Measurements from ENCODE around the gene RFX8.

- TF ChIP-seq, protein P1, sequence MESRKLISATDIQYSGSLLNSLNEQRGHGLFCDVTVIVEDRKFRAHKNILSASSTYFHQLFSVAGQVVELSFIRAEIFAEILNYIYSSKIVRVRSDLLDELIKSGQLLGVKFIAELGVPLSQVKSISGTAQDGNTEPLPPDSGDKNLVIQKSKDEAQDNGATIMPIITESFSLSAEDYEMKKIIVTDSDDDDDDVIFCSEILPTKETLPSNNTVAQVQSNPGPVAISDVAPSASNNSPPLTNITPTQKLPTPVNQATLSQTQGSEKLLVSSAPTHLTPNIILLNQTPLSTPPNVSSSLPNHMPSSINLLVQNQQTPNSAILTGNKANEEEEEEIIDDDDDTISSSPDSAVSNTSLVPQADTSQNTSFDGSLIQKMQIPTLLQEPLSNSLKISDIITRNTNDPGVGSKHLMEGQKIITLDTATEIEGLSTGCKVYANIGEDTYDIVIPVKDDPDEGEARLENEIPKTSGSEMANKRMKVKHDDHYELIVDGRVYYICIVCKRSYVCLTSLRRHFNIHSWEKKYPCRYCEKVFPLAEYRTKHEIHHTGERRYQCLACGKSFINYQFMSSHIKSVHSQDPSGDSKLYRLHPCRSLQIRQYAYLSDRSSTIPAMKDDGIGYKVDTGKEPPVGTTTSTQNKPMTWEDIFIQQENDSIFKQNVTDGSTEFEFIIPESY (IDR thresholded peaks at IDR 0.05; ENCODE audit: borderline replicate concordance, low read depth), result no peak
- TF ChIP-seq TAF1 (IDR thresholded peaks at IDR 0.05; ENCODE audit: borderline replicate concordance, low read depth, low read length), result no peak
These were observed 74.2 kb downstream of the RFX8 start for GRCh38 chr2:101400506-101401325.

Data from SK-N-SH (cell line).